Neural progenitor cell (in vitro differentiated cells): ENCODE data around the gene ANGPTL2. TPM values are rescaled to one million over a fixed set of nuclear protein-coding genes. Genes with fewer than 3 reads are reported as not detected.

Experiments
- DNase-seq: peaks from one replicate; pipeline ENCODE4 v3.0.0-alpha.2; 2016; ENCODE audit warnings: low spot score
- H2AFZ ChIP-seq: fragments of 200-600 bp; sonication (generic); replicated peaks from 2 replicates; pipeline ENCODE4 v1.6.1; 2016; ENCODE audit warnings: antibody characterized with exemption
- H3F3A ChIP-seq: fragments of 200-600 bp; sonication (generic); 2 replicates; pipeline ENCODE4 v1.6.1; 2016; ENCODE audit warnings: antibody characterized with exemption, low read depth
- H3K27ac ChIP-seq: fragments of 200-600 bp; sonication (generic); 2 replicates; pipeline ENCODE4 v1.5.1; 2016; ENCODE audit warnings: mild to moderate bottlenecking
- H3K27me3 ChIP-seq: fragments of 200-600 bp; sonication (generic); 2 replicates; pipeline ENCODE4 v1.6.1; 2016; ENCODE audit warnings: mild to moderate bottlenecking, moderate library complexity
- H3K36me3 ChIP-seq: fragments of 200-600 bp; sonication (generic); 2 replicates; pipeline ENCODE4 v1.5.1; 2016
- H3K4me1 ChIP-seq: fragments of 200-600 bp; sonication (generic); 2 replicates; pipeline ENCODE4 v1.6.1; 2016; ENCODE audit warnings: mixed run types
- H3K4me2 ChIP-seq: fragments of 200-600 bp; sonication (generic); 2 replicates; pipeline ENCODE4 v1.6.1; 2016
- H3K4me3 ChIP-seq: fragments of 200-600 bp; sonication (generic); 2 replicates; pipeline ENCODE4 v1.5.1; 2016
- H3K79me2 ChIP-seq: fragments of 200-600 bp; sonication (generic); 2 replicates; pipeline ENCODE4 v1.6.1; 2016; ENCODE audit warnings: low read depth
- H3K9ac ChIP-seq: fragments of 200-600 bp; sonication (generic); 2 replicates; pipeline ENCODE4 v1.6.1; 2016
- H3K9me3 ChIP-seq: fragments of 200-600 bp; sonication (generic); 2 replicates; pipeline ENCODE4 v1.5.1; 2016; ENCODE audit warnings: low read depth
- H4K20me1 ChIP-seq: fragments of 200-600 bp; sonication (generic); 2 replicates; pipeline ENCODE4 v1.6.1; 2016; ENCODE audit warnings: low read depth
- H3K27ac Mint-ChIP-seq: 3 replicates; pipeline ENCODE4 v1.8.0; 2021; ENCODE audit warnings: mixed read lengths
- H3K27me3 Mint-ChIP-seq: 2 replicates; pipeline ENCODE4 v1.8.0; 2022; ENCODE audit warnings: low read depth, mild to moderate bottlenecking, inconsistent platforms, moderate library complexity, mixed read lengths; ENCODE audit not compliant: insufficient read depth
- H3K36me3 Mint-ChIP-seq: 3 replicates; pipeline ENCODE4 v1.8.0; 2021; ENCODE audit warnings: mixed read lengths
- H3K4me1 Mint-ChIP-seq: 3 replicates; pipeline ENCODE4 v1.8.0; 2021; ENCODE audit warnings: mixed read lengths
- H3K4me3 Mint-ChIP-seq: 3 replicates; pipeline ENCODE4 v1.8.0; 2021; ENCODE audit warnings: mild to moderate bottlenecking, moderate library complexity, mixed read lengths
- H3K9me3 Mint-ChIP-seq: 3 replicates; pipeline ENCODE4 v1.8.0; 2020; ENCODE audit warnings: mixed read lengths
- EZH2 ChIP-seq: fragments of 200-600 bp; sonication (generic); IDR thresholded peaks from 2 replicates; pipeline ENCODE4 v1.6.1; 2017; ENCODE audit warnings: antibody characterized with exemption, mild to moderate bottlenecking, moderate library complexity
- EZH2phosphoT487 ChIP-seq: fragments of 200-600 bp; sonication (generic); IDR thresholded peaks from 2 replicates; pipeline ENCODE4 v1.6.1; 2017; ENCODE audit warnings: antibody characterized with exemption
- total RNA-seq: library from RNA; depleted of rRNA; stranded (reverse); fragments of >200 nt; gene quantifications from 2 replicates; pipeline ENCODE4 v1.2.3, GENCODE V29; 2015; ENCODE audit warnings: low replicate concordance
- TF ChIP-seq, protein P1 (sequence below): fragments of 200-600 bp; sonication (generic); IDR thresholded peaks from 2 replicates; pipeline ENCODE4 v1.5.1; 2017; ENCODE audit warnings: antibody characterized with exemption, mild to moderate bottlenecking

ANGPTL2 gene
- total RNA-seq, 1 donor from 2014 or later = 7.6 TPM

DNA sequence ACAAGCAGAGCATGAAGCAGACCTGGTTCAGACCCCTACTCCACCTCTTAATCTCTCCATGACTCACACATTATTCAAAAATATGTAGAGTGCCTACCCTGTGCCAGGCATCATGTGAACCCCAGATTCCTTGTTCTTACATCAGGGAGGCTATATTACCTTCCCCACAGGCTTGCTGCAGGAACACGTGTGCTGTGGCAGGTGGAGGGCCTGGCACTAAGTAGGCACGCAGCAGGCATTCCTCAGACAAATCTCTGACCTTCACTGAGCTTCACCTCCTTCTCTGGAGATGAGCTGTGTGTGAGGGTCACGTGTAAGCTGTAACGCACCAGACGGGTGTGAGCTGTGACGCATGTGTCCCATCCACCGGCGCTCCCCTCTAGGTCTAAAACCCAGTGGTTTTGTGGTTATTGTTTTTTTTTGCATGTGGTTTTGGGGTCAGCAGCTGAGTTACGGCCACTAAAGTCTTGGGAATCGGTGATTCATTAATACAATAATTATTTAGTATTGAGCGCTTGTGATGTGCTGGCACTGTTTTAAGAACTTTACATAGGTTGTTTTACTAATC, 30.3 kb downstream of the ANGPTL2 start:
- no peaks in the 10 kb centered on the region for H3K79me2 ChIP-seq
- Mint-ChIP-seq H3K27ac (no peak overlapping the region), H3K9me3 (no peaks in the 10 kb centered on the region), H3K36me3 (peaks cover 5% of the 10 kb centered on the region), H3K27me3 (peaks cover 3% of the 10 kb centered on the region), H3K4me1 (no peaks in the 10 kb centered on the region), H3K4me3 (no peak overlapping the region)
- H3K9ac ChIP-seq = no peak overlapping the region
- no peak for DNase-seq
- no peaks in the 10 kb centered on the region for H3K4me1 ChIP-seq
- no peaks in the 10 kb centered on the region for H4K20me1 ChIP-seq
- TF ChIP-seq EZH2 = no peak
- no peak for TF ChIP-seq EZH2phosphoT487
- TF ChIP-seq, protein P1, sequence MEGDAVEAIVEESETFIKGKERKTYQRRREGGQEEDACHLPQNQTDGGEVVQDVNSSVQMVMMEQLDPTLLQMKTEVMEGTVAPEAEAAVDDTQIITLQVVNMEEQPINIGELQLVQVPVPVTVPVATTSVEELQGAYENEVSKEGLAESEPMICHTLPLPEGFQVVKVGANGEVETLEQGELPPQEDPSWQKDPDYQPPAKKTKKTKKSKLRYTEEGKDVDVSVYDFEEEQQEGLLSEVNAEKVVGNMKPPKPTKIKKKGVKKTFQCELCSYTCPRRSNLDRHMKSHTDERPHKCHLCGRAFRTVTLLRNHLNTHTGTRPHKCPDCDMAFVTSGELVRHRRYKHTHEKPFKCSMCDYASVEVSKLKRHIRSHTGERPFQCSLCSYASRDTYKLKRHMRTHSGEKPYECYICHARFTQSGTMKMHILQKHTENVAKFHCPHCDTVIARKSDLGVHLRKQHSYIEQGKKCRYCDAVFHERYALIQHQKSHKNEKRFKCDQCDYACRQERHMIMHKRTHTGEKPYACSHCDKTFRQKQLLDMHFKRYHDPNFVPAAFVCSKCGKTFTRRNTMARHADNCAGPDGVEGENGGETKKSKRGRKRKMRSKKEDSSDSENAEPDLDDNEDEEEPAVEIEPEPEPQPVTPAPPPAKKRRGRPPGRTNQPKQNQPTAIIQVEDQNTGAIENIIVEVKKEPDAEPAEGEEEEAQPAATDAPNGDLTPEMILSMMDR = no peak
- no peaks in the 10 kb centered on the region for H3F3A ChIP-seq
- no peaks in the 10 kb centered on the region for H3K9me3 ChIP-seq
- H3K4me2 ChIP-seq = no peak overlapping the region
- H3K36me3 ChIP-seq = no peaks in the 10 kb centered on the region
- H3K27me3 ChIP-seq = no peaks in the 10 kb centered on the region
- no peak overlapping the region for H3K4me3 ChIP-seq
- H3K27ac ChIP-seq = no peak overlapping the region
- H2AFZ ChIP-seq = no peak overlapping the region

DNA sequence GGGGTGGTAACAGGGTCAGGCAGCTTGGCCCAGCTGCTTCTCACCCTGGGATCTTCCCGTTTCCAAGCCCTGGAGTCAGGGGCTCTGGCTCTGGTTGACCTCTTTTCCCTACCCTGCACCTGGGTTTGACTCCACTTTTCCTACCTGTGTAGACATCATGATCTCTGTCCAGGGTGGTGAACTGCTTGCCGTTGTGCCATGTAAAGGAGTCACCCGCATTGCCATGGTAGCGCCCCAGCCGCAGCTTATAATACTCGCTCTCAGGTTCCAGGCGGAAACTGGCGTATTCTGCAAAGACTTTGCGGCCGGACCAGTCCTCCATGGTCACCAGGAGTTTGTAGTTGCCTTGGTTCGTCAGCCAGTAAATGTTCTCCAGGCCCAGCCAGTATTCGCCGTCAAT, 30.9 kb downstream of the ANGPTL2 start:
- H3K27me3 ChIP-seq = no peaks in the 10 kb centered on the region
- H3K4me3 ChIP-seq = no peak overlapping the region
- no peak overlapping the region for H3K4me2 ChIP-seq
- Mint-ChIP-seq H3K36me3 (peaks cover 5% of the 10 kb centered on the region), H3K27me3 (peaks cover 3% of the 10 kb centered on the region), H3K4me3 (no peak overlapping the region), H3K27ac (no peak overlapping the region), H3K9me3 (no peaks in the 10 kb centered on the region), H3K4me1 (no peaks in the 10 kb centered on the region)
- TF ChIP-seq EZH2 = no peak
- TF ChIP-seq, protein P1 = no peak
- H3K27ac ChIP-seq = no peak overlapping the region
- no peaks in the 10 kb centered on the region for H3K4me1 ChIP-seq
- no peaks in the 10 kb centered on the region for H3K36me3 ChIP-seq
- H4K20me1 ChIP-seq = no peaks in the 10 kb centered on the region
- H3K79me2 ChIP-seq = no peaks in the 10 kb centered on the region
- H3K9me3 ChIP-seq = no peaks in the 10 kb centered on the region
- H2AFZ ChIP-seq = no peak overlapping the region
- no peak for DNase-seq
- no peak overlapping the region for H3K9ac ChIP-seq
- no peaks in the 10 kb centered on the region for H3F3A ChIP-seq

DNA sequence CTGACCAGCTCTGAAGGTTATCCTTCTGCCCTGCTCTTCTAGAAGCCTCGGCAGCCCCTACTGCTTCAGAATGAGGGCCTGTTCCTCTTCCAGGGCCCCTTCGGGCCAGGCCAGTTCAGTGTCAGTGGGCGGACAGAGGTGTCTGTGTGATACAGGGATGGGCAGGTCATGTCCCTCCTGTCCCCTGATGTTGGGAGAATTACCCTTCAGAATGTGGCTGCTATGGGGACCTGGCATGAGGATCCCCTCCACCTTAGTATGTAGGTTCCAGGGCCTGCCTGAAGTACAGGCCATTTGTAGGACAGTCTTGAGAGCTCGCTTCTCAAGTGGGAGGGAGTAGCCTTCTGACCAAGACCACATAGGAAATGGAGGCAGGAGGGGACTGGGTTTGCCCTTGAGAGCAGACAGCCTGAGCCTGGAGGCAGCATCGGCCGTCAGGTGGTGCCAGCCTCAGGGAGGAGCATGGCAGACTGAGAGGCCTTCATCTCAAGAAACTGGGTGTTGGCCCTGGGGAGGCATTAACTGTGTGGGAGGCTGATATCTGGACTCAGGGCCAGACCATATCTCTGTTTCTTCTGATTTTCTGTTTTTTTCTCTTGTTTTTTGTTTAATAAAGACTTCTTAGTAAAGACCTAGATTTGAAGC, 32.0 kb downstream of the ANGPTL2 start:
- no peak overlapping the region for H3K9ac ChIP-seq
- Mint-ChIP-seq H3K4me1 (no peaks in the 10 kb centered on the region), H3K4me3 (no peak overlapping the region), H3K9me3 (no peaks in the 10 kb centered on the region), H3K27me3 (peaks cover 3% of the 10 kb centered on the region), H3K36me3 (peaks cover 5% of the 10 kb centered on the region), H3K27ac (peak overlapping the region; percentile 50)
- no peak for DNase-seq
- no peaks in the 10 kb centered on the region for H3K9me3 ChIP-seq
- no peak overlapping the region for H3K27ac ChIP-seq
- H2AFZ ChIP-seq = no peak overlapping the region
- H3K27me3 ChIP-seq = no peaks in the 10 kb centered on the region
- H3K79me2 ChIP-seq = no peaks in the 10 kb centered on the region
- no peaks in the 10 kb centered on the region for H3K36me3 ChIP-seq
- H3F3A ChIP-seq = no peaks in the 10 kb centered on the region
- H3K4me2 ChIP-seq = no peak overlapping the region
- no peaks in the 10 kb centered on the region for H3K4me1 ChIP-seq
- TF ChIP-seq, protein P1 = no peak
- TF ChIP-seq EZH2phosphoT487 (no peak), EZH2 (no peak)
- H3K4me3 ChIP-seq = no peak overlapping the region
- H4K20me1 ChIP-seq = no peaks in the 10 kb centered on the region
